Calu3 (cell line): ENCODE data around the gene DNMBP. TPM values are rescaled to one million over a fixed set of nuclear protein-coding genes. Genes with fewer than 3 reads are reported as not detected.
A peak's percentile ranks its signal among the peaks of the same experiment; 100 is the strongest.

ENCODE experiments used
- BruUV-seq: library from RNA; stranded (reverse); fragments of 400-500 nt; replicated peaks from 2 replicates; lab custom pipeline; 2021; lab: Mats Ljungman, UMichigan
- CTCF ChIA-PET: fragments of 300-600 bp; sonication (Branson Sonifier 250); formaldehyde crosslinking; loops from one replicate; lab custom pipeline; 2022; ENCODE audit warnings: antibody characterized with exemption; lab: Charles Lee
- DNase-seq: peaks from one replicate; pipeline ENCODE4 v3.0.0; 2022
- H3K27ac Mint-ChIP-seq: one replicate; pipeline ENCODE4 v1.8.0; 2022; ENCODE audit warnings: mixed read lengths; ENCODE audit not compliant: unreplicated experiment
- H3K27me3 Mint-ChIP-seq: one replicate; pipeline ENCODE4 v1.8.0; 2022; ENCODE audit warnings: mixed read lengths; ENCODE audit not compliant: unreplicated experiment
- H3K36me3 Mint-ChIP-seq: one replicate; pipeline ENCODE4 v1.8.0; 2022; ENCODE audit warnings: mild to moderate bottlenecking, moderate library complexity, mixed read lengths; ENCODE audit not compliant: insufficient read depth, unreplicated experiment
- H3K4me1 Mint-ChIP-seq: one replicate; pipeline ENCODE4 v1.8.0; 2022; ENCODE audit warnings: mild to moderate bottlenecking, low read depth, mixed read lengths; ENCODE audit not compliant: unreplicated experiment
- H3K4me3 Mint-ChIP-seq: one replicate; pipeline ENCODE4 v1.8.0; 2022; ENCODE audit warnings: mild to moderate bottlenecking, low read depth, moderate library complexity, mixed read lengths; ENCODE audit not compliant: unreplicated experiment
- H3K9me3 Mint-ChIP-seq: one replicate; pipeline ENCODE4 v1.8.0; 2022; ENCODE audit warnings: low read depth, mixed read lengths; ENCODE audit not compliant: unreplicated experiment
- intact Hi-C: fragments of 100-400 bp; cut with micrococcal nuclease; formaldehyde crosslinking; loops from one replicate; pipeline ENCODE4 v1.10.0; 2022; ENCODE audit not compliant: unreplicated experiment
- total RNA-seq: library from RNA; stranded (reverse); gene quantifications from 2 replicates; pipeline ENCODE4 v1.2.3, GENCODE V29; 2022
- TF ChIP-seq, protein P1 (sequence below): fragments of 200-600 bp; IDR thresholded peaks from one replicate; pipeline ENCODE4 v1.8.0; 2022; ENCODE audit warnings: antibody characterized with exemption; ENCODE audit not compliant: unreplicated experiment

DNMBP gene
- total RNA-seq, 1 experiment from 2014 or later = 17.6 TPM

DNA sequence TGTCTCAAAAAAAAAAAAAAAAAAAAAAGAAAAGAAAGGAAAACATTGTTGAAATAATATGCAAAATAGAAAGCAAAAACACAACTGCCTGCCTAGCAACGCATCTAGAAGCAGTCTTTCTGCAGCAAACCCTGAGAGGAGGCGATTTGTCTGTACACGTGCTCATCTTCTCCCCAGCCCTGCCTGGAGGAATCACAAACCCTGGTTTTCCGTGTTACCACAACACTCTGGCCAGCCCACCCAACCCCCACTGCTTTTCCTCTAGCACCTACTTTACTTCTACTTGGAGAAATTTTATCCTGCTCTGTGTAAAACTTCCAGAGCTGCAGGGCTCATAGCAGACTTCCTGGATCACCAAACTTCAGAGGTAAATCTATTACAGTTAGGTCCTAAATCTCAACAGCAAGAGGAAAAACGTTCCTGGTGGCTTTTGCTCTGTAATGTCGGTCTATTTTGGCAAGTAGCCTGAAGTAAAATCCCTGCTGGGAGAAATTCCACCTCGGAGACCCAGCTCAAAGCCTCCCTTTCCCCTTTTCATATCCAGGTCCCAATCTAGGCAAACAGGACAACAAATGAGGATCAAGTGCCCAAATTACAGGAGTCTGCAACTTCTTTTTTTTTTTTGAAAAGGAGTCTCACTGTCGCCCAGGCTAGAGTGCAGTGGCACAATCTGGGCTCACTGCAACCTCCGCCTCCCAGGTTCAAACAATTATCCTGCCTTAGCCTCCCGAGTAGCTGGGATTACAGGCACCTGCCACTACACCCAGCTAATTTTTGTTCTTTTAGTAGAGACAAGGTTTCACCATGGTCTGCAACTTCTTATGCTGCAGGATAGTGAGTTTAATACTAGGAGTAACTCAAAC is 91.6 kb downstream of the DNMBP start:
- Mint-ChIP-seq H3K36me3 (peaks cover 10% of the 10 kb centered on the region), H3K4me1 (peaks cover 40% of the 10 kb centered on the region), H3K27ac (peak overlapping the region; percentile 60), H3K9me3 (no peaks in the 10 kb centered on the region), H3K27me3 (no peaks in the 10 kb centered on the region), H3K4me3 (peak overlapping the region; percentile 44)
- DNase-seq = no peak
- BruUV-seq = no TSS peak
- CTCF ChIA-PET = interaction anchor here (1.0 kb wide), 1 partner anchor 13 kb away, joined by 3 read pairs; no protein-coding TSS in a partner anchor
- TF ChIP-seq, protein P1, sequence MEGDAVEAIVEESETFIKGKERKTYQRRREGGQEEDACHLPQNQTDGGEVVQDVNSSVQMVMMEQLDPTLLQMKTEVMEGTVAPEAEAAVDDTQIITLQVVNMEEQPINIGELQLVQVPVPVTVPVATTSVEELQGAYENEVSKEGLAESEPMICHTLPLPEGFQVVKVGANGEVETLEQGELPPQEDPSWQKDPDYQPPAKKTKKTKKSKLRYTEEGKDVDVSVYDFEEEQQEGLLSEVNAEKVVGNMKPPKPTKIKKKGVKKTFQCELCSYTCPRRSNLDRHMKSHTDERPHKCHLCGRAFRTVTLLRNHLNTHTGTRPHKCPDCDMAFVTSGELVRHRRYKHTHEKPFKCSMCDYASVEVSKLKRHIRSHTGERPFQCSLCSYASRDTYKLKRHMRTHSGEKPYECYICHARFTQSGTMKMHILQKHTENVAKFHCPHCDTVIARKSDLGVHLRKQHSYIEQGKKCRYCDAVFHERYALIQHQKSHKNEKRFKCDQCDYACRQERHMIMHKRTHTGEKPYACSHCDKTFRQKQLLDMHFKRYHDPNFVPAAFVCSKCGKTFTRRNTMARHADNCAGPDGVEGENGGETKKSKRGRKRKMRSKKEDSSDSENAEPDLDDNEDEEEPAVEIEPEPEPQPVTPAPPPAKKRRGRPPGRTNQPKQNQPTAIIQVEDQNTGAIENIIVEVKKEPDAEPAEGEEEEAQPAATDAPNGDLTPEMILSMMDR = no peak
- intact Hi-C loops = no loop called here

DNA sequence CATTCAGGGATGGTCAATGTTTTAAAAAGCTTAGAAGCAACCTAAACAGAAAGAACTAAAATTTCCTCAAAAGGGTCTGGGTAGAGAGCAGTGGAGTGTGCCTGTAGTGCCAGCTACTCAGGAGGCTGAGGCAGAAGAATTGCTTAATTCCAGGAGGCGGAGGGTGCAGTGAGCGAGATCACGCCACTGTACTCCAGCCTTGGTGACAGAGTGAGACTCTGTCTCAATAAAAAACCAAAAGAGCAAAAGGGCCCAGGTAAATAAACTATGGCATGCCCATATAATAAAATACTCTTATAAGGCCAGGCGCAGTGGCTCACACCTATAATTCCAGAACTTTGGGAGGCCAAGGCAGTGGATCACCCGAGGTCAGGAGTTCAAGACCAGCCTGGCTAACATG is 93.0 kb downstream of the DNMBP start:
- Mint-ChIP-seq H3K36me3 (peaks cover 9% of the 10 kb centered on the region), H3K27ac (no peak overlapping the region), H3K4me1 (peaks cover 26% of the 10 kb centered on the region), H3K9me3 (no peaks in the 10 kb centered on the region), H3K4me3 (no peak overlapping the region), H3K27me3 (no peaks in the 10 kb centered on the region)
- BruUV-seq = no TSS peak
- CTCF ChIA-PET = interaction anchor here (1.0 kb wide), 1 partner anchor 14 kb away, joined by 3 read pairs; no protein-coding TSS in a partner anchor
- intact Hi-C loops = no loop called here
- TF ChIP-seq, protein P1 = no peak
- DNase-seq = no peak

DNA sequence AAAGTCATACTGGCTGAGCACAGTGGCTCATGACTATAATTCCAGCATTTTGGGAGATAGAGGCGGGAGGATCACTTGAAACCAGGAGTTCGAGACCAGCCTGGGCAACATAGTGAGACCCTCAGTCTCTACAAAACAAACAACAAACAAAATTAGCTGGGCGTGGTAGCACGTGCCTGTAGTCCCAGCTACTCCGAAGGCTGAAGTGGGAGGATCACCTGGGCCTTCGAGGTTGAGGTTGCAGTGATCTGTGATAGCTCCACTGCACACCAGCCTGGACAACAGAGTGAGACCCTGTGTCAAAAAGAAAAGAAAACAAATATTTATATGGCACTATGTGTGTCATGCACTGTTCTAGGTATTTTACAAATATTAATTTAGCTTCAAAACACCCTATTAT is 94.3 kb downstream of the DNMBP start:
- Mint-ChIP-seq H3K9me3 (no peaks in the 10 kb centered on the region), H3K4me1 (peaks cover 18% of the 10 kb centered on the region), H3K36me3 (peaks cover 4% of the 10 kb centered on the region), H3K27ac (no peak overlapping the region), H3K4me3 (no peak overlapping the region), H3K27me3 (no peaks in the 10 kb centered on the region)
- CTCF ChIA-PET = no interaction called here
- no peak for DNase-seq
- TF ChIP-seq, protein P1 = no peak
- no TSS peak for BruUV-seq
- intact Hi-C loops = no loop called here

DNA sequence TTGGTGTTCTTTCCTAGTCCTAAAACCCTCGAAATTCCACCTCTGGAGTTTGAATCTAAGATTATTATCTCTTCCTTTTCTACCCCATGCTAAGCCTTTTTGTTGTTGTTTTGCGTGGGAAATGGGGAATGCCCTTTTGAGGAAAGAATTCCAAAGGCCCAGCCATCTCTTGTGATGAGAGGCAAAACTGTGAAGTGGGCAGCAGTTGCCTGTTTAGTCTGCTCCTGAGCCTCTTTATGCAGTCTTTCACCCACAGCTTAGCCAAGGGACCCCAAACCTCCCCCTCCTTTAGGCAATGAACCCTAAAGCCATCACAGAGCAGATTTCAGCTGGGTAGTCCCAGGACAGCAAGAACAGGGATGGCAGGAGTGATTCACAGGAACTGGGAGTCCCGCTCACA is 95.5 kb downstream of the DNMBP start:
- no TSS peak for BruUV-seq
- H3K36me3 Mint-ChIP-seq = peaks cover 4% of the 10 kb centered on the region
- no peaks in the 10 kb centered on the region for H3K9me3 Mint-ChIP-seq
- intact Hi-C loops = no loop called here
- no peak overlapping the region for H3K27ac Mint-ChIP-seq
- peaks cover 16% of the 10 kb centered on the region for H3K4me1 Mint-ChIP-seq
- H3K4me3 Mint-ChIP-seq = no peak overlapping the region
- TF ChIP-seq, protein P1 = no peak
- H3K27me3 Mint-ChIP-seq = no peaks in the 10 kb centered on the region
- DNase-seq = no peak
- CTCF ChIA-PET = no interaction called here
